Fibroblast of skin of left quadriceps (primary cell): ENCODE results near the gene MAP3K9.

Source experiments
- DNase-seq, 2 experiments: peaks; one replicate each; pipeline ENCODE4 v3.0.0-alpha.2; 2013; ENCODE audit warnings: low read depth in 2 of 2

MAP3K9 gene

DNA sequence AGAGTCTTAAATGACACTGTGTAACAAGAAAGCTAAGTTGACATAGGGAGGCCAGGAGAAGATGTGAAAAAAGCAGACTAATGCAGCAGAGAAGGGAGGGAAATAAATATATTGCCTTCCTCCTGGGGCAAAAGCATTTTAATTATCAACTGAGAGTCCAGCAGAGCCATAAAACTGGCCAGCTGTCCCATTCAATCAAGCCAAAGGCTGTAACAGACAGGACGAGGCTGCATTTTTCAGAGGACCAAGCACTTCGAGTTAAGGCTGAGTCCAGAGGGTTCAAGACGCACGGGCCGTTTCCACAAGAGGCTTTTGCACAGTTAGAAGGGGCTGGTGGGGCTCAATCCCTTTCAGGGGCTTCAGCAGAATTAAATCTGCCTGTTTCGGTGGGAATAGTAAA, 20.4 kb downstream of the MAP3K9 start:
- DNase-seq, result no peak

DNA sequence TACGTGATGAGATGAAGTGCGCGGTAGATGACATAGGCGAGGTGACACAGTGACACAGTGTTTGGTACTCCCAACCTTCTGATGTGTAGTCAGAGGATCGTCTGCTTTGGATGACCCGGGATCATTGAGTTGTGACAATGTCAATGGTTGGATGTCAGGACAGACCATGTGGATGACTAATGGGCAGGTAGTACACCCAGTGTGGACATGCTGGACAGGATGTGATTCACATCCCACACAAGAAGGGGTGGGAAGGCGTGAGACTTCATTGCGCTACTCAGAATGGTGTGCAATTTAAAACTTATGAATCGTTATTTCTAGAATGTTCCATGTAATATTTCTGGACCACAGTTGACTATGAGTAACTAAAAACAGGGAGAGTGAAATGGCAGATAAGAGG, 23.8 kb downstream of the MAP3K9 start:
- no peak for DNase-seq

DNA sequence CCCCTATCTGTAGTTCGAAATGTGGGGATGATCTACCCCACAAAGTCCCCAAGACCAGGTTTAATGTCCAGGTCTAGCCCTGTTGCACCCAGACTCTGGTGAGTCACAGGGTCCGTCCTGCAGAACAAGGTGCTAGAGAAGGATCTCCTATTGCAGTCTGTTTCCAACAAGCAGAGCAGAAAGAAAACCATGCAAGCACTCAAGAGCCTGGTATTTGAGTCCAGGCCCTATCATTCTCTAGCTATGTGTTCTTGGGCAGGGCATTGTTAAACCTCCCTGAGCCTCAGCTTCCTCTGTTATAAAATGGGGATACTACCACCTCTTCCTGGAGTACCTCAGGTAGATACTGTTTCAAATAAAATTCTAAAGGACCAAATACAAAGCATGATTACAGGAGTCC, 24.4 kb downstream of the MAP3K9 start:
- no peak for DNase-seq

DNA sequence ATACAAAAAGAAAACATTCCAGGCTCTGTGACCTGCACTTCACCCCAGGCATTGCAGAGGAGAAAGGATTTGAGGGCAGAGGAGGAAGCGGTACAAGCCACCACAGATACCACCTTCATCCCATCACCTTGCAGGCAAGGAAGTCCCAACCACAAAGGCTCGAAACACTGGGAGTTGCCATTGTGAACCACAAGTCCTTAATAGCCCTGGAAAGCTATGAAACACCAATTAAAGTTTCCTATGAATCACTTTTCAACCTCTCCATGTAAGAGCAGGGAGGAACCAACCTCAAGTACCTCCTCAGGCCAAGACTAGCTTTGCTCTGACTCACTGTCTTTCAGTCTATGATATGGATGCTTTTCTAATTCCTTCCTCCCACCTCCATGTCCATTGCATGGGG, 27.0 kb downstream of the MAP3K9 start:
- peak in 1 of 2 experiments; percentile 9 for DNase-seq

DNA sequence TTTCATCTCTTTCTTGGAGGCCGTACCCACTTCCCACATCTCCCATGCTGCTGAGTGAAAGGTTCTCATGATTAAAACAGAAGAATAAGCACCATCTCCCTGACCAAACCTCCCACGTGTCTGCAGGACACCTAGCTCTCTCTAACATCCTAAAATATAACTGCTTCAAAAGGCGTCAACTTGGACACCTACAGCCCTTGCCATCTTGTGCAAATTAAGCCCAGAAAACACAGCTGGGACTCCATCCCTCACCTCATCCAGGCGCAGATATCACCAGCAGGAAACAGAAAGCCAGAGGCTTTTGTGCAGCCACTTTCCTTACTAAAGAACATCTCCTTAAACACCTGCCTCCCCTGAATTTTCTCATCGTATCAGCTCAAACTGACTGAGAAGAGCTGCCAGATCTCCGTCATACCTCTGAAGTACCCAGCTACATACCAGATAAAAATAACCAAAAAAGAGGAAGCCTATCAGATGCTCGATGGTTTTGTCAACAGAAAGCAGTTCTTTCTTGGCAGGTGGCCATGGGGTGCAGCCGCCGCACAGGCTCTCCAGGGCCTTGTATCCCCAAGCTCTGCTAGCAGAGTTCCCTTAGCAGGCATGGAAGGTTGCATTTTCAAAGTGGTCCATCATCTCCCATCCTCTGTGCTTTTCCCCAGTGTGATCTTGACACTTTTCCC, 28.8 kb downstream of the MAP3K9 start:
- no peak for DNase-seq

DNA sequence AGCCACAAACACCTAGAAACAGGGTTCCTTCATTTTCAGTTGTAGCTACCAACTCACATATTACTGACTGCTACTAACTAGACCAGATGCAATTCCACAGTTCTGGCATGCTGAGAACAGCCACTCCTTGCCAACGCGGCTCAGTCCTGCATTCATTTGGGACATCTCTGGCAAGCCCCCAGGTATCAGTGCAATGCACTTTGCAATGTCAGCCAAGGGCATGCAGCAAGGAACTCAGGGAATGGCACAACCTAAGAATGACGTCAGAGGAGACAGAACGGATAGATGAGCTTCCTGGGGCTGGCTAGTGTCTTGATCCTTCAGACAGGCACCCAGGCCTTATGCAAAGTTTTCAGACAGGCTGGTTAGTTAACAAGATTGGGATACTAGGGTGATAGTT, 29.6 kb downstream of the MAP3K9 start:
- DNase-seq, result no peak

DNA sequence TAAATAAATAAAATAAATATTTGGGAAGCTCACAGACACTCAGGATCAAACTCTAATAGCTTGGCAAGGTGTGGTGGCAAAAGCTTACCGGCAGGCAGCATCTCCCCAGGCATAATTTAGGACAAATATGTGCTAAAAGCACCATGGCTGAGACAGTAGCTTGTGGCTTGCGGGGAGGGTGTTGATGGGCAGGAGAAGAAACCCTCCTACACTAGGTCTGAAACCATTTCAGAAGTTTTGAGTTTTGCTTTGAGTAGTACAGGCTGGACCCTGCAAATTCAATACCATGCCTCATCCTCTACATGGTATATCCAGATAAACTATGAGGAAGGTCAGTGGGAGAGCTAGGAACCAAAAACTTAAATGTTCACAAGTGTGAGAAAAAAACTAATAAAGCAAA, 33.1 kb downstream of the MAP3K9 start:
- DNase-seq, result no peak

DNA sequence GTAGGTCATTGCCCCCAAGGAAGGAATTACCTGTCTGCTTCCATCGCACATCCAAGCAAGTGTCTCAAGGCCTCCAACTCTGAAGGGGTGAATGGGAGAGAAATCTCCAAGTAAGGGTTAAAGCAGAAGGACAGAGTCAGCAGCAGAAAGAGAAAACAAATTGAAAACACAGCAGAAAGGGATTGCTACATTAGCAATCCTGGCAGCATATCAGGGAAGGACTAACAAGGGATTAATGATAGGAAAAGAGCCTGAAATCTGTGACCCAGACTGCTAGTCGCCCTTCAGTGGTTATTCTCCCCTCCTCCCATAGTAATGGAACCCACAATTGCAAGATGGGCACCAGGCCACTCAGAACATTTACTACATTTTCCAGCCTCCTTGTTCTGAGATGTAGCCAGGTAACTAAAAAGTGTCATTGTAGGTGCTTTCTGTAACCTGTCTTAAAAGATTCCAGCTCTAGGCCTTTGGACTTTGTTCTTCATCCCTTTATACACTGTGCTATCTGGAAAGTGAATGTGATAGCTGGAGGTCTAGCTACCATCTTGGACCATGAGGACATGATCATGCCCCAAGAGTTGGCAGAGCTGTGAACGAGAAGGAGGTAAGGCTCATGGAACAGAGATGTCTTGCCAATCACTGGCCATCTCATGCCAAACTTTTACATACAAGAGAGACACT, 36.0 kb downstream of the MAP3K9 start:
- DNase-seq, result no peak

DNA sequence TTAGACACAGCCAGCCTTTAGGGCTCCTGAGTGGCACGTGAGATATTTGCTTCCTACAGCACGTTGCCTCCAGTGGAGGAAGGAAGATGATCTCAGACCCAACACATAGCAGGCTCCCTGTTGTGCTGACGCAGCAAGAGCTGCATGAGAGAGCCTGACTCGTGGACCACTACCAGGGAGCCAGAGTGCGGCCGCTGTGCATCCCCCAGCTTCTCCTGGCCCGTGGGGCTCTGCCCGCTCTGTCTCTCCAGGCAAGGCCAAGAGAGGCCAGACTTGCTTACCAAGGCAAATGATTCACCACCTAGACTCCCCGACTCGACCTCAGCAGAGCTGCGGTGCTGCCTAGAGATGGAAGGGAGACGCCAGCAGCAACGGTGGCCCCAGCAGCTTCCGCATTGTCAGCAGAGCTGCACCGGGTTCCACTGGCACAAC, 37.5 kb downstream of the MAP3K9 start:
- DNase-seq, result no peak

DNA sequence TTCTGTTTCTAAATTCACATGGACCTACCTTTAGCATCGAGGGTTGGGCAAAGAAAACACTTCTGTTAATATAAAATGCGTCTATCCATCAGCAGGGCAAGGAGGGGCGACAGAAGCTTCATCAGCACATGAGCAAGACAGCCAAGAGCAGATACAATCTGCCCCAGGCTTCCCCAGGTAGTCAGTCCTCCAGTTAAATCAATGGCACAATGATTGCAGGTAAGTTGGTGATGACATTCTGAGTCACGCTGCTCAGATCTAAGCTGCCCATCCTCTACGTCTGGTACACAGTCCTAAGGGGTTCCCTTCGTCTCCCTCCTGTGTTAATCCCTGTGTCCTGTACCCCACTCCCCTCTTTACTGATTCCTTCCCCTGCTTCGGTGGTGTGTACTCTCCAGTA, 38.8 kb downstream of the MAP3K9 start:
- DNase-seq, result no peak

DNA sequence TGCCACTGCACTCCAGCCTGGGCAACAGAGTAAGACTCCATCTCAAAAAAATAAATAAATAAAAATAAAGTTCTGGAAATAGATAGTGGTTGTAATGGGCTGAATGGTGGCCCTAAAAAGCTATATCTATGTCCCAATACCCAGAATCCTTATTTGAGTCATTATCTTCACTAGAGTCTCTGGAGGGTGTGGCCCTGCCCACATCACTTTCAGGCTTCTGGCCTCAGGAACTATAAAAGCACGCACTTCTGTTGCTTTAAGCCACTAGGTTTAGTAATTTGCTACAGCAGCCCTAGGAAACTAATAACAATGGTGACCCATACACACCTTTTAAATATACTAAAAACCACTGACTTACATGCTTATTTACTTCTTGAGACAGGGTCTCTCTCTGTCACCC, 49.9 kb downstream of the MAP3K9 start:
- DNase-seq, result no peak

DNA sequence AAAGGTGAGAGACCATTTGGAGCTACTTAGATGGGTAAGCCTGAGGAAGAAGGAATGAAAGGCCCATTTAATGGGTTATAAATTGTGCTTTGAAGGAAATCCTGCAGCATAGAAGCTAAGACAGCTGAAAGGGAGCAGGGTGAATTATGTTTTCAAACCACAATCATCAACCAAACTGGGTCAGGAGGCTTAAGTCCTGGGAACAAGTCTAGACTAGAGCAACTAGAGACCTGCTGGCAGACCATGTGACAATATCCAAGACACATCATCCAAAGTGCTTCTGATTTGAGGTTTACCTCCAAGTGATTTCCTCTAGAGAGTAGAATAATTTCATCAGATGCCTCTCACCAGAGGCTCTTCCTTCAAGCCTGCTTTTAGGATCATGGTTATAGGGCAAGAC, 53.7 kb downstream of the MAP3K9 start:
- DNase-seq, result no peak

DNA sequence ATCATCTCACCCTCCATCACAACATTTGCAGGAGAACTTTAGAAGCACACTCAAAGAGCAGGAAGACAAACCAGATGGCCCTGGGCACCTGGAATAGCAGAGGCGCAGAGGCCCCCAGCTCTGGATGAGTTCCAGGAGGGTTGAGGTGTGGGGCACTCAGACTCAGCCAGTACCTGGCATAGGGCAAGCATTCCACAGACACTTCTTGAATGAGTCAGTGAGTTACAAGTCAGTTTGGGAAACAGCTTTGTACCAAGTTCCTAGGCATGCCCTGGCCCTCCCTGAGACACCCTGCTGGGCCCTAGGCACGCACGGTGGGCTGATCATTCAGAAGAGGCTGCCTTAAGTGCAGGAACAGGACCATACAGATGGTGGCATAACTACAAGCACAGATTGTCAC, 54.3 kb downstream of the MAP3K9 start:
- no peak for DNase-seq

DNA sequence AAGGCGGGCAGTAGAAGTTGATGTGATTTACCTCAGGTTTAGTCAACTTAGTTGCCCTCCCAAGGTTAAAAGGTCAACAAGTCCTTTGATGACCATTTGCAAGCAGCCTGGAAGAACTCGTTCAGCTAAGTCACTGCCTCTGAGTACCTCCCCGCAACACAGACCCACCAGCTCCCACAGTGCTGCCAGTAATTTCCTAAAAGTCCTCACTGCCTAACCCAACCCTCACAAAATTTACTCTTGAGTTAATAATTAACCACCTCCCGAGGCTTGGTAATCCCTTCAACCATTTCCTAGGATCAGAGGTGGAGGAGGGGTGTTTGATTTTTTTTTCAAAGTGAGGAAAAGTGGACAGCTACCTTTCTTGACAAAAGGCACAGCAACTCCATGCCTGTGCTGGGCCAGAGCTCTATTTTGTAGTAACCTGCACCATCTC, 55.8 kb downstream of the MAP3K9 start:
- DNase-seq, result no peak

DNA sequence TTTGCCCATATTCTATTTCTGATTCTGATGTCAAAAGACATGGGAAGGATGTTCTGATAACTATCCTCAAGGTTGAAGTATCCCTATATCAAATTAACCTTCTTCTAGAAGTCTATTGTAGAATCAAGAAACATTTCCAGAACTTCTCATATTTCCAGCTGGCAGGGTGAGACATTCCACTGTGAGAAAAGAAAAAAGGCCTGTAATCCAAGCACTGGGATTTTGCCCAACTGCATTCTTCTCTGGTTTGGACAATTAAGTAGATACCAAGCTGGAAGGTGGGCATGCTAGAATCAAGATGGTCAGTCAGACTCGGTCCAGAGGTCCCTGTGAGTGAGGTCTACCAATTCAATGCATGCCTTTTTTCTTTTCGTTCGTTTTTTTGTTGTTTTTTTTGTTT, 60.9 kb downstream of the MAP3K9 start:
- no peak for DNase-seq

DNA sequence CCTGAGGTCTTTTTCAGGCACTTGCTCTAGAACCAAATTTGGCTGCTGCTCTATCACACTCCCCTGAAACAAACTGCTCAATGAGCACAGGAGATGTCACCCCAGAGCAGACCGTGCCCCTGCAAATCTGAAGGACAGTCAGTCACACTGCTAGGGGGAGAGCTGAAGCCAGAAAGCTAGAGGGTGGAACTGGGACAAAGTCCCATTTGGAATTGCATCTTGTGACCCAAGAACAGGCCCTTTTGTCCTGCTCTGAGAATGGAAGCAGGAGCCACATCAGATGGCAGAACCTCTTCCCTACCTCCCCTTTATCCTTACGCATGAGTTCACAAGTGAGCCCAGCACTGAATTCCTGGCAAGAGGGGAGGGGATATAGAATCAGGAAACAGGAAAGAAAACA, 64.7 kb downstream of the MAP3K9 start:
- no peak for DNase-seq

DNA sequence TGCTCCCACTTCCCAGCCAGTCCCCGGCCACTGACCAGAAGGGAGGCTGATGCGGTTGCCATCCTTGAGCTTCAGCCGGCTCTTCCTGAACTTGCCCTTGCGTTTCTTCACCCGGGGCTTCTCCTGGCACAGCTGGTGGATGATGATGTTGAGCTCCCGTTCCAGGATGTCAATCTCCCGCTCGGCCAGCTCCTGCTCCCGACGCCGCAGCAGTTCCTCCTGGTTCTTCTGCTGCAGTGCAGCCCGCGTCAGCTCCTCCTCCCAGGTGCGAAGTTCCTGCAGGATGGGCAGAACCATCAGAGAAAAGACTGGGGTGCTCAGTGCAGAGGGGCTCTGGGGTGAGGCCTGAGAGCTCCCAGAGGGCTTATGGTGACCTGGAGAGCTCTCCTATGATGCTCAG, 67.0 kb downstream of the MAP3K9 start:
- no peak for DNase-seq

DNA sequence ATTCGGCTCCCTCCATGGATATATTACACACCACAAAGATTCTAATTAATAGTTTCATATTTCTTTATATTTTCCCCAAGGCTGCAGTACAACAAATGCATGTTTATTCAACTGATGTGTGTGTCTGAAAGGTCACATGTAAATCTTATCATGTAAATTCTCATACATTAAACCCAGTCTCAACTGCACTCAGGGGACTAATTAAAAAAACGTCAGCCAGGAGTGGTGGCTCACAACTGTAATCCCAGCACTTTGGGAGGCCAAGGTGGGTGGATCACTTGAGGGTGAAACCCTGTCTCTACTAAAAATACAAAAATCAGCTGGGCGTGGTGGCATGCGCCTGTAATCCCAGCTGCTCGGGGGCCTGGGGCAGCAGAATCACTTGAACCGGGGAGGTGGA, 67.8 kb downstream of the MAP3K9 start:
- no peak for DNase-seq

DNA sequence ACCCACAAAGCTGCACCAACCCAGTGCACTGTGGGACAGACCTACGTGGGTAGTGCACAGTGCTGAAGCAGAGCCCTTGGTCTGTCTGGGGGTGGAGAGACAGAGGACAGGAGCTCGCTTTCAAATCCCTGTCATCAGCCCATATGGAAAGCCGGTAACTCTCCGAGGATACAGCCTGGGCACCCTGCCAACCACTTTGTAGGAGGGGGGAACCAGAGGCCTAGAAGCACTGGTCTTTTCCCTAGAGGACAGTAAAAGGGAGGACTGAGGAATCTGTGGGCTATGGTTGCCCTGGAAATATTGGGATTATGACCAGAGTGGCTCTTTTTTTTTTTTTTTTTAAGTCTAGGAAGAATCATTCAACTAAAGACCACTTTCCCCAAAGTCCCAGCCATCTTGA, 74.3 kb downstream of the MAP3K9 start:
- DNase-seq, result peak; percentile 40 to 54

DNA sequence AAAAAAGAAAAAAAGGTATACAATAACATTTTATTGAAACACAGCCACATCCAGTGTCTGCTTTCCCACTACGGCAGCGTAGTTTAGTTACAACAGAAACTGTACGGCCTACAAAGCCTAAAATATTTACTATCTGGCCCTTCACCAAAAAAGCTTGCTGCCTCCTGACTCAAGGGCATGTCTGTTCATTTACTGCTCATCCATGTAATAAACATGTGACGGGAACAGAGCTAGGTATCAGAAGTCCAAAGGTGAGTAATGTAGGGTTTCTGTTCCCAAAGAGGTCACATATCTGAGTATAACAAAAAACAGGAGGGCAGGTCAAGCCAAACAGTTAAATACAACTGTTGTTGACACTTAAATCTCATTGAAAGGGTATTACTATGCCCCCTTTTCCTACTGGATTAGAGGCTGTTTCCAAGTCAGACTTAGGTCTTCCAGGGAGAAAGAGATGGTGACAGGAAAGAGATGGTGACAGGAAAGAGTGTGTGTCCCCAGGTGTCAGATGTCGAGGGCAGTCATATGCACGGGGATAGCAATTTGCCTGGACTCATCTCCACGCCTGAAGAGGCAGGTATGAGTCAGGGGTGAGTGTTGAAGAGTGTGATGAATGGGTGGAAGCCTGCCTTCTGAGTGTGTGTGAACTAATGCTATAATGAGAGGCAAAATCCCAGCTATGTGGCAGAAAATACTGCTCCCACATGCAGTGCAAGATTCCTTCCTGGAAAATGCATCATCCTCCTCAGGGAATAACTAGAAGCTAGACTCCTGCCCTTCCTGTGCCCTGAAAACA, 77.7 kb downstream of the MAP3K9 start:
- no peak for DNase-seq

DNA sequence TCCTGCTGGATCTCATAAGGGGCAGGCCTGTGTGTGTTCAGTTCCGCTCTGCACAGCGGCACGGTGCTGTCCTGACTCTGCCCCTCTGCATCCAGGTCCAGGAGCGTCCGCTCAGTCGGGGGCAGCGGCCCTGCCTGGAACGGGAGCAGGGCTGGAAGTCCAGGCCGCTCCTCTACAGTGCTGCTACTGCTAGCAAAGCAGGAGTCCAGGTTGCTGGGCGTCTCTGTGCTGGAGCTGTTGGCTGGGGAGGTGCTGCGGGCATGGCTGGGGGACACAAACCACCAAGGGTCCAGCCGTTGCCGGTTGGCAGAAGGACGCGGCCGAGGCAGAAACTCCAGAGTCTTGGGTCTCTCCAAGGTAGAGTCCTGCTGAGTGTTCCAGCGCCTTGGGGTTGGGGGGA, 78.9 kb downstream of the MAP3K9 start:
- DNase-seq, result no peak

DNA sequence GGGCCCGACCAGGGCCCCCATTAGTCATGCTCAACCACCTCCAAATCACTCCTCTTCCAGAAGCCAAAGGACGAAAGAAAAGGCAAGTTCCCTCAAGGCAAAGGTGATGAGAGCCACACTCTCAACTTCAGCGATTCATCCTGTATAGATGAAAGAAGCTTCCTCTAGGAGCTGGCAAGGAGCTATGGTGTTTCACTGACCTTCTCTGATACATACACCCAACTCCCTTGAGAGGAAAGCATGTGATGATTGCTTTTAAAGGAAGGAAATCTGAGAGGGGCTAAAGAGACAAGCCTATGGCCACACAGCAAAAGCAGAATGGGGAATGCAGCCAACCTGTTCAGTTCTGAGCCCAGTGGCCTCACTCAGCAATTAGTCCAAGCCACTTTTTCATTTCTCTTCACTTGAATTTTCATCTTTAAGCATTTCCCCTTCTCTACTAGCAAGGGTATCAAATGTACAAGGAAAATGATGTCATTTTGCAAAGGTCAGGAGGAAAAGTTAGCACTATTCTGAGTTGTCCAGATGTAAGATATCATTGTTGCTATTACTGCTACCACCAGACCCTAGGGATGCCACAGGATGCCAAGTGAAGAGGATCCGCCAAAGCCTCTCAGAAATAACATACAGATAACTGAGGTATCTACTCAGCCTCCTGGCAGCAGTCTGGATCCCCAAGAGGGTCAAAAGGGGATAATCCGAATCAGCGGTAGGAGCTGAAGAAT, 82.5 kb downstream of the MAP3K9 start:
- DNase-seq, result no peak
